ENCODE measurements around the gene AK1. TPM values are rescaled to one million over a fixed set of nuclear protein-coding genes. Genes with fewer than 3 reads are reported as not detected.

The AK1 gene
- total and polyA plus RNA-seq, 2 of the 13 experiments (the other 11 are each of a cell fraction or from before 2014, with no cell fraction given), result 19.1 to 32.8 TPM

DNA sequence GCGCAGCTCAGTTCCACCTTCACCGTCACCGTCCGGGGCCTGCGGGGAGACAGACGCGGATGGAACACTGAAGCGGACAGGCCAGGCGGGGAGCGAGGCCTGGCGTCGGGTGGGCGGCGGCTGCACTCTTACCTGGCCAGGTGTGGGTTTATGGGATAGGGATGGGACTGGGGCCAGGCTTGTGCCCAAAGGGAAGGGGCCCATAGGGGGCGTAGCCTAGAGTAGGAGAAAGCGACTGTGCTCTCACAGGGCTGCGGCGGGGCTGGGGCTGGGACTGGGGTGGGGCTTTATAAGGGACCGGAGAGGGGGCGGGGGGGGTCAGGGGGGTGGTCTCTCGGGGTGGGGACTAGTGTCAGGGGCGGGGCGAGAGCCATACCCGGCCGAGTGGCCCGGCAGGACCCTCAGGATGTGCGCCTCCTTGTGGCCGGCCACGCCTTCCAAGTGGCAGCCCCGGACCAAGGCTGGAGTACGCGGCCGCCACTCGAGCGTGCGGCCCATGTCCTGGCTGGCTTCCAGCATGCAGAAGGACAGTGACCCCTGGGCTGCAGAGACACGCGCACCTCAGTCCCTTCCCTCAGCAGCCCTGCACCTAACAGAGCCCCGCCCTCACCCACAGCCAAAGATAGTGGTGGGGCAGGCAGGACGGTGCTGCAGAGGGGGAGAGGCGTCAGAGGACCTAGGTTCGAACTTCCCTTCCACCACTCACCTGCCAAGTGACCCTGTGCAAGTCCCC lies 52.0 kb downstream of the AK1 start (continued):
- TF ChIP-seq HNF1B (CRISPR knock-in tag; IDR thresholded peaks at IDR 0.05) (no peak), ZNF776 (CRISPR knock-in tag; IDR thresholded peaks at IDR 0.05) (no peak), KDM3A (CRISPR knock-in tag; IDR thresholded peaks at IDR 0.05; ENCODE audit: low read depth) (no peak), EHMT2 (IDR thresholded peaks at IDR 0.05; ENCODE audit: borderline replicate concordance, low read depth, low read length) (no peak), ZNF704 (CRISPR knock-in tag; IDR thresholded peaks at IDR 0.05; ENCODE audit: borderline replicate concordance) (no peak), REL (CRISPR knock-in tag; conservative IDR thresholded peaks at IDR 0.05) (no peak), ZNF546 (CRISPR knock-in tag; conservative IDR thresholded peaks at IDR 0.05) (no peak), ZNF343 (CRISPR knock-in tag; IDR thresholded peaks at IDR 0.05) (no peak)

DNA sequence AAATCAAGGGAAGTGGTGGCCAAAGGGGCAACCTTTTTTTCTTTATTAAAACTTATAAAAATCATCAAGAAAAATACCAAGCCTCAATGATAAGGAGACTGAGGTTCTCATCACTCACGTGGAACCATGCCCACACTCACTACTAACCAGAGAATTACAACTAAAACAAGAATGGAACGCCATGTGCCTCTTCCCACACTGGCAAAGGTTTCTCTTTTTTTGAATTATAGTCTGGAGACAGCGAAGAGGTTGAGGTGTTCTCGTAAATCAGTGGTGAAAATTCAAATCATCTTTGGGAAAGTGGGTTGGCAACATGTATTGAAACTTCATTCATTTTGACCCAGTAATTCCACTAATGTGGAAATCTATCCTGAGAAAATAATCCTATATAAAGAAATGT lies 55.4 kb downstream of the AK1 start:
- WGBS (ENCODE audit: low lambda C conversion rate), result 90% methylated on average over 4 of the region's 4 CpGs
- Histone ChIP-seq H4K20me1 (ENCODE audit: insufficient read depth, low read length) (no peaks in the 10 kb centered on the region), H3K79me2 (ENCODE audit: insufficient read depth, low read length) (no peaks in the 10 kb centered on the region), H3K4me2 (ENCODE audit: low read depth, low read length) (no peak overlapping the region), H3K4me1 (ENCODE audit: insufficient read depth, low read length) (peaks cover 15% of the 10 kb centered on the region), H3K36me3 (replicated peaks in 1 of 2; ENCODE audit: control insufficient read depth in 1 of 2, insufficient read depth in 2 of 2, low read length in 2 of 2) (no peaks in the 10 kb centered on the region), H3K27ac (ENCODE audit: extremely low read length, insufficient read depth, low read length) (no peak overlapping the region), H3K4me3 (replicated peaks in 1 of 3; ENCODE audit: insufficient read depth in 1 of 3, low read depth in 2 of 3, low read length in 3 of 3) (no peak overlapping the region), H2AFZ (ENCODE audit: low read length) (no peak overlapping the region), H3K27me3 (ENCODE audit: control insufficient read depth in 1 of 2, insufficient read depth in 2 of 2, low read length in 2 of 2) (no peaks in the 10 kb centered on the region), H3K9ac (ENCODE audit: insufficient read depth, low read depth, low read length) (no peak overlapping the region), H3K9me3 (ENCODE audit: low read length) (no peaks in the 10 kb centered on the region)
- FAIRE-seq, result no peak
- ChIA-PET POLR2A (no interaction called here), CTCF (ENCODE audit: low intra/inter-chr PET ratio, low total read pairs) (no interaction called here)
- DNase-seq (ENCODE audit: low spot score), result no peak
- no peak for ATAC-seq
- in situ Hi-C loops (cut with HindIII; ENCODE audit: extremely low pct_ligation_motif_present, low pct_unique_long_range_greater_than_20kb), result no loop called here
- BruUV-seq (replicated peaks), result no TSS peak
- intact Hi-C loops (cut with micrococcal nuclease; ENCODE audit: unreplicated experiment), result no loop called here
- TF ChIP-seq FOXA3 (CRISPR knock-in tag; IDR thresholded peaks at IDR 0.05) (no peak), ZSCAN29 (CRISPR knock-in tag; conservative IDR thresholded peaks at IDR 0.05) (no peak), ZEB1 (IDR thresholded peaks at IDR 0.05; ENCODE audit: insufficient replicate concordance, low read depth) (no peak), ZBTB46 (CRISPR knock-in tag; IDR thresholded peaks at IDR 0.05; ENCODE audit: borderline replicate concordance) (no peak), ZSCAN31 (CRISPR knock-in tag; IDR thresholded peaks at IDR 0.05; ENCODE audit: low read depth) (no peak), ZBTB38 (CRISPR knock-in tag; IDR thresholded peaks at IDR 0.05) (no peak), HNF1B (CRISPR knock-in tag; IDR thresholded peaks at IDR 0.05) (no peak), GABPB1 (CRISPR knock-in tag; IDR thresholded peaks at IDR 0.05) (no peak)
- TF ChIP-seq, protein P1, sequence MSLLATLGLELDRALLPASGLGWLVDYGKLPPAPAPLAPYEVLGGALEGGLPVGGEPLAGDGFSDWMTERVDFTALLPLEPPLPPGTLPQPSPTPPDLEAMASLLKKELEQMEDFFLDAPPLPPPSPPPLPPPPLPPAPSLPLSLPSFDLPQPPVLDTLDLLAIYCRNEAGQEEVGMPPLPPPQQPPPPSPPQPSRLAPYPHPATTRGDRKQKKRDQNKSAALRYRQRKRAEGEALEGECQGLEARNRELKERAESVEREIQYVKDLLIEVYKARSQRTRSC (CRISPR knock-in tag; IDR thresholded peaks at IDR 0.05; ENCODE audit: low read depth), result no peak

Measured in HepG2 (cell line).